Measurements from ENCODE around the gene STX7. TPM values are rescaled to one million over a fixed set of nuclear protein-coding genes. Genes with fewer than 3 reads are reported as not detected.

The STX7 gene
- total RNA-seq, 1 donor from 2014 or later = 49.3 TPM

DNA sequence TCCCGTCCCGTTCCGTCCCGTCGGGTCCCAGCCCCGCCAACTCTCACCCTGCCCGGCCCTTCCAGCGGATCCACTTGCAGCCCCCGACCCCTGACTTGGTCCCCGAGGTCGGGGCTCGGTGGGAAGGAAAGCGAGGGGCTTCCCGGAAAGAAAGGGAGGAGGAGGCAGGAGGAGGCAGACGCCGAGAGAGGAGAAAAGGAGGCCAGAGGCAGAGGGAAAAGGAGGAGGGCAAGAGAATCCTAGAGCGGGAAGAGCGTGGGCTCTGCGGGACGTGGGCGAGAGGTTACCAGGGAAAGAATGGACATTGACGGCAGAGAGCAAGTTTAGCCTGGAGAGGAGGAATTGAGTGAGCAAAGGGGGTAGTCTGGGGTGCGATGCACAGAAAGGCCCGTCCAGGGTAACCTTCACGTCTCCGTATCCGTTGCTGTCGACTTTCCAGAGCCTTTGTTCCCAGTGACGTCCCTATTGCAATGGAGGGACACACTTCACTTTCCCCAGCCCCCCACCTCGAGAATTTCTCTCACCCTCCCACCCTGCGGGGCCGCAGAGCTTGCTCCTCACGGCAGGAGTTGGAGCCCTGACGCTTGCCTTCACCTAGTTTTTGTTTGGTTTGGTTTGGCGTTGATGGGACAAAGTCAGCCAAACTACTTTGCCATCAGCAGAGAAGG is 111.2 kb downstream of the STX7 start:
- H3K27me3 Mint-ChIP-seq (ENCODE audit: unreplicated experiment) = no peaks in the 10 kb centered on the region

DNA sequence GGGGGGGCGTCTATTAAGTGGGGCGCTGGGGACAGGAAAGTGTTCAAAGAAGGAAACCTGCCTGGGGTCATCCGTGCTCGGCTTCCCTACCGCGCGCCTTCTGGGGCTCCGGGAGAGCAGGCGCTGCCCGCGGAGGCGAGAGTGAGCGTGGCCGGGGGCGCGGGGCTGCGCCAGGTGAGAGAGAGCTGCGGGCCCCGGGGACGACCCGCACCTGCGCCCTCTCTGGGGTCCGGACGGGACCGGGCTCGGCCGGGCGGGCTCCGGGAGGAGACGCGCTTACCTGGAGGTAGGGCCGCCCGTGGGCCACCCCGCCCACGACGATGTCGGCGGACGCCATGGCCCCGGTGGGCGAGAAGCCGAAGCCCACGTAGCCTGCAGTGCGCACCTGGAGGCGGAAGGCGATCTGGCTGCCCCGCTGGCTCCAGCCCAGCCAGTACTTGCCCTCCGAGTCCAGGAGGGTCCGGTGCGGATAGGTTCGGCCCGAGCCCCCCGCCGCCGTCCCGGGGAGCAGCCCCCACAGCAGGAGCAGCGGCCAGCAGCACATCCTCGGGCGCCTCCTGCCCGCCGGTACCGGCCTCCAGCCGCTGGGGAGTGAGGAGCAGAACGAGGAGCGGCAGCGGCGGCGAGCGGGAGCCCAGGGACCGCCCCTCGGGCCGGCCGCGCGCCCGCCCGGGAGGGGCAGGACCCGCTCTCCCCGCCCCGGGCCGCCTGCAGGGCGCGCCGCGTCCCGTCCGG is 111.9 kb downstream of the STX7 start, which contains the start of gene MOXD1:
Gene MOXD1, minus strand, starts transcription at position 593 of the 735 bp plus-strand sequence. Its CDS starts 49 bp downstream, at position 544.
- peaks cover 27% of the 10 kb centered on the region for H3K4me1 Mint-ChIP-seq (ENCODE audit: unreplicated experiment)
- TF ChIP-seq, protein P1, sequence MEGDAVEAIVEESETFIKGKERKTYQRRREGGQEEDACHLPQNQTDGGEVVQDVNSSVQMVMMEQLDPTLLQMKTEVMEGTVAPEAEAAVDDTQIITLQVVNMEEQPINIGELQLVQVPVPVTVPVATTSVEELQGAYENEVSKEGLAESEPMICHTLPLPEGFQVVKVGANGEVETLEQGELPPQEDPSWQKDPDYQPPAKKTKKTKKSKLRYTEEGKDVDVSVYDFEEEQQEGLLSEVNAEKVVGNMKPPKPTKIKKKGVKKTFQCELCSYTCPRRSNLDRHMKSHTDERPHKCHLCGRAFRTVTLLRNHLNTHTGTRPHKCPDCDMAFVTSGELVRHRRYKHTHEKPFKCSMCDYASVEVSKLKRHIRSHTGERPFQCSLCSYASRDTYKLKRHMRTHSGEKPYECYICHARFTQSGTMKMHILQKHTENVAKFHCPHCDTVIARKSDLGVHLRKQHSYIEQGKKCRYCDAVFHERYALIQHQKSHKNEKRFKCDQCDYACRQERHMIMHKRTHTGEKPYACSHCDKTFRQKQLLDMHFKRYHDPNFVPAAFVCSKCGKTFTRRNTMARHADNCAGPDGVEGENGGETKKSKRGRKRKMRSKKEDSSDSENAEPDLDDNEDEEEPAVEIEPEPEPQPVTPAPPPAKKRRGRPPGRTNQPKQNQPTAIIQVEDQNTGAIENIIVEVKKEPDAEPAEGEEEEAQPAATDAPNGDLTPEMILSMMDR (IDR thresholded peaks at IDR 0.05) = peak; percentile 38
- H3K27me3 Mint-ChIP-seq (ENCODE audit: unreplicated experiment) = no peaks in the 10 kb centered on the region
- H3K9me3 Mint-ChIP-seq (ENCODE audit: unreplicated experiment) = peaks cover 4% of the 10 kb centered on the region
- H3K27ac Mint-ChIP-seq (ENCODE audit: unreplicated experiment) = peak within 1 kb of the TSS; percentile 47
- DNase-seq (ENCODE audit: extremely low spot score, unreplicated experiment) = peak; percentile 88
- H3K36me3 Mint-ChIP-seq (ENCODE audit: unreplicated experiment) = peaks cover 3% of the 10 kb centered on the region
- peak within 1 kb of the TSS; percentile 80 for H3K4me3 Mint-ChIP-seq (ENCODE audit: unreplicated experiment)

More for the DNA sequence above, 111.2 kb downstream of the STX7 start:
- DNase-seq (ENCODE audit: extremely low spot score, unreplicated experiment) = no peak
- no peaks in the 10 kb centered on the region for H3K36me3 Mint-ChIP-seq (ENCODE audit: unreplicated experiment)
- peak overlapping the region; percentile 73 for H3K4me3 Mint-ChIP-seq (ENCODE audit: unreplicated experiment)
- H3K4me1 Mint-ChIP-seq (ENCODE audit: unreplicated experiment) = peaks cover 27% of the 10 kb centered on the region
- no peak overlapping the region for H3K27ac Mint-ChIP-seq (ENCODE audit: unreplicated experiment)
- TF ChIP-seq, protein P1 (IDR thresholded peaks at IDR 0.05) = no peak
- H3K9me3 Mint-ChIP-seq (ENCODE audit: unreplicated experiment) = no peaks in the 10 kb centered on the region

GRCh38 chr6:132400555-132400882 is 112.4 kb downstream of the STX7 start:
- Mint-ChIP-seq H3K36me3 (ENCODE audit: unreplicated experiment) (peaks cover 4% of the 10 kb centered on the region), H3K4me1 (ENCODE audit: unreplicated experiment) (peaks cover 24% of the 10 kb centered on the region), H3K27ac (ENCODE audit: unreplicated experiment) (peak overlapping the region; percentile 47), H3K4me3 (ENCODE audit: unreplicated experiment) (peak overlapping the region; percentile 80), H3K9me3 (ENCODE audit: unreplicated experiment) (peaks cover 9% of the 10 kb centered on the region), H3K27me3 (ENCODE audit: unreplicated experiment) (no peaks in the 10 kb centered on the region)
- TF ChIP-seq, protein P1 (IDR thresholded peaks at IDR 0.05) = no peak
- no peak for DNase-seq (ENCODE audit: extremely low spot score, unreplicated experiment)

DNA sequence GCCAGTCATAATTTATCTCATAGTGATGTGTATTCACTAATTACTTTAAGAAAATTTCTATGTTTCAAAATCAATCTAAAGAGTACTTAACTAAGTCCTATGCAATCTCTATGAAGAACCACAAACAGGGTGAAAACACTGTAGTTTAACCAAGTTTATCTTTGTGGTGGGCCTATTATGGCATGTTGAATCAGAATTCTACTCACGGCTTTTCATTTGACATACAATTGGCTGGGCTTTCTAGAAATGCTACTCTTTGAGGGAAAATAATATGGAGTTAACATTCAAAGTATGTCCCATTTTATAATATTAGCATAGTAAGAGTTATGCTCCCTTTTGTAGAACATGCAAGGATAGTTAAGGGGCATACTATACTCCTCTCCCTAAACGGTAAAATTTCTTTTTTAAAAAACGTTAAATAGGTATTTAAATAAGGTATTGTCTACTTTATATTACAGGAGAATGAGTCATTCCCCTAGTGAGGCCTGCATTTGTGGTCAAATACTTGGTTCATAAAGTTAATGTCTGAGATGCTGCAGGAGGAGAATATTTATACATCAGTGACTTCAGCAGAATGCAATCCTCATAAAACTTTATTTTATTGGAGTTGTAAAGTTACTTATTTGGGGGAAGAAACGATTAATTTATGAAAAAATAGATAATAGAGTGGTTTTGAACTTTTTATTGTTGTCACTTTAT is 113.4 kb downstream of the STX7 start:
- peaks cover 19% of the 10 kb centered on the region for H3K9me3 Mint-ChIP-seq (ENCODE audit: unreplicated experiment)
- TF ChIP-seq, protein P1 (IDR thresholded peaks at IDR 0.05) = no peak
- peaks cover 16% of the 10 kb centered on the region for H3K4me1 Mint-ChIP-seq (ENCODE audit: unreplicated experiment)
- peaks cover 12% of the 10 kb centered on the region for H3K36me3 Mint-ChIP-seq (ENCODE audit: unreplicated experiment)
- DNase-seq (ENCODE audit: extremely low spot score, unreplicated experiment) = no peak
- no peaks in the 10 kb centered on the region for H3K27me3 Mint-ChIP-seq (ENCODE audit: unreplicated experiment)
- H3K27ac Mint-ChIP-seq (ENCODE audit: unreplicated experiment) = no peak overlapping the region
- H3K4me3 Mint-ChIP-seq (ENCODE audit: unreplicated experiment) = peak overlapping the region; percentile 80

Other genes starting within 250 kb of the STX7 start
- gene MOXD1, start 111.6 kb downstream of the STX7 start, total RNA-seq = 8.0 and 8.2 TPM in 2 replicates
- not detected in 2 replicates for gene TAAR9, start 25.2 kb upstream of the STX7 start, total RNA-seq
- not detected in 2 replicates for gene TAAR8, start 39.6 kb upstream of the STX7 start, total RNA-seq
- gene TAAR6, start 57.2 kb upstream of the STX7 start, total RNA-seq = not detected in 2 replicates
- gene TAAR5, start 76.6 kb upstream of the STX7 start, total RNA-seq = not detected in 2 replicates
- gene TAAR2, start 111.2 kb upstream of the STX7 start, total RNA-seq = not detected in 2 replicates
- gene TAAR1, start 146.1 kb upstream of the STX7 start, total RNA-seq = not detected in 2 replicates
- not detected in 2 replicates for gene VNN1, start 200.9 kb upstream of the STX7 start, total RNA-seq
- not detected in 2 replicates for gene VNN2, start 244.8 kb upstream of the STX7 start, total RNA-seq

Measured in osteocyte (in vitro differentiated cells).